Activated T-helper 1 cell treated with anti-CD3 and anti-CD28 coated beads, Interleukin-12 subunit alpha, Interleukin-12 subunit beta, Interleukin-2, Interleukin-4 antibody, amounts not matched to agents 30 ng/mL and 10 ng/mL and 1 ng/mL, durations not matched to agents 14 hours and 24 hours and 36 hours (primary cell): ENCODE data around the gene KCNMA1. TPM values are rescaled to one million over a fixed set of nuclear protein-coding genes. Genes with fewer than 3 reads are reported as not detected.

Source experiments
- DNase-seq: peaks from one replicate; pipeline ENCODE4 v3.0.0; 2021; ENCODE audit warnings: low spot score
- H3K27ac Mint-ChIP-seq: one replicate; pipeline ENCODE4 v1.8.0; 2021; ENCODE audit warnings: mild to moderate bottlenecking, mixed read lengths
- H3K27me3 Mint-ChIP-seq: one replicate; pipeline ENCODE4 v1.8.0; 2022; ENCODE audit warnings: mild to moderate bottlenecking, moderate library complexity, mixed read lengths; ENCODE audit not compliant: insufficient read depth
- H3K36me3 Mint-ChIP-seq: one replicate; pipeline ENCODE4 v1.8.0; 2021; ENCODE audit warnings: low read depth, mixed read lengths
- H3K4me1 Mint-ChIP-seq: one replicate; pipeline ENCODE4 v1.8.0; 2021; ENCODE audit warnings: low read depth, mixed read lengths
- H3K4me3 Mint-ChIP-seq: one replicate; pipeline ENCODE4 v1.8.0; 2021; ENCODE audit warnings: mild to moderate bottlenecking, moderate library complexity, mixed read lengths
- H3K9me3 Mint-ChIP-seq: one replicate; pipeline ENCODE4 v1.8.0; 2021; ENCODE audit warnings: mixed read lengths
- intact Hi-C: fragments of 100-400 bp; cut with micrococcal nuclease; formaldehyde crosslinking; loops from one replicate; pipeline ENCODE4 v1.15.1; 2024
- total RNA-seq: library from RNA; stranded (reverse); gene quantifications from 2 replicates; pipeline ENCODE4 v1.2.3, GENCODE V29; 2022

KCNMA1 gene
- total RNA-seq, 1 donor from 2014 or later = not detected

DNA sequence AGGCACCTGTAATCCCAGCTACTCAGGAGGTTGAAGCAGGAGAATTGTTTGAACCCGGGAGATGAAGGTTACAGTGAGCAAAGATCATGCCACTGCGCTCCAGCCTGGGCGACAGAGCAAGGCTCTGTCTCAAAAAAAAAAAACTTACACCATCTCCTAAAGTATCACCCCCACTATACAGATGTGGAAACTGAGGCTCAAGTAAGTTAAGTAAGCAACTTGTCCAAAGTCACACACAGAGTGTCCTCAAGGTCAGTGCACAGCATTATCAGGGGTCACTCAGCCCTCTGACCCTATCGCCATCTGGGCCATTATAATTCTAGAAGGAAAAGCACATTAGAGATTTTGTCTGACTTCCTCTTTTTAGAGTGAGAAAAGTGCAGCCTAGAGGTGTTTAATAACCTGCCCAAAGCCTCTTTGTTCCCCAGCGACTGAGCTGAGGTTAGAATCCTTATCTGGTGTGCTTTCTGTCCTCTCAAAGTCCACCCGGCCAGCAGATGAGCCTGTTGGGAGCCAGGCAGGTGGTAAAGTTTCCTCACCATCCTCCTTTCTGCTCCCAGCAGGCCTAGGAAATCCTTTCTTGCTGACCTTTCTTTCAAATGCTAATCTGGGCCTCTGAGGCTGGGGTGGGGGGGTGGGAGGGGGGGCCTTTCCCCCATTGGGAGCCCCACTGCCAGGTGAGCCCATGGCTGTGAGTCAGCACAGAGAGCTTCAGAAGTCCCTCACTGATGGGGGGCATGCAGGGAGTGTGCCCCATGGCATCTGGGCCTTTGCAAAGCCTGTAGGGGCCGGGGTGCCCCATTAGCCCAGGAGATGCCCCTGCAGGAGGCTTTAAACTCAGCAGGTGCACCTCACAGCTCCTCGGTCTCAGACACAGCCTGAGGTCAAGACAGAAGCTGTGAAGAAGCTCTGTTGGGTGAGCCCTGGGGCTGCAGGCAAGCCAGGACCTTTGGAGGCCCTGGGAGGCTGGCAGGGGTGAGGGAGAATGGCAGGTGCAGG, 12.0 kb upstream of the KCNMA1 start:
- intact Hi-C loops = no loop called here
- H3K9me3 Mint-ChIP-seq = peaks cover 4% of the 10 kb centered on the region
- no peaks in the 10 kb centered on the region for H3K4me1 Mint-ChIP-seq
- no peak overlapping the region for H3K27ac Mint-ChIP-seq
- no peaks in the 10 kb centered on the region for H3K36me3 Mint-ChIP-seq
- DNase-seq = no peak
- peaks cover 11% of the 10 kb centered on the region for H3K27me3 Mint-ChIP-seq
- H3K4me3 Mint-ChIP-seq = no peak overlapping the region

DNA sequence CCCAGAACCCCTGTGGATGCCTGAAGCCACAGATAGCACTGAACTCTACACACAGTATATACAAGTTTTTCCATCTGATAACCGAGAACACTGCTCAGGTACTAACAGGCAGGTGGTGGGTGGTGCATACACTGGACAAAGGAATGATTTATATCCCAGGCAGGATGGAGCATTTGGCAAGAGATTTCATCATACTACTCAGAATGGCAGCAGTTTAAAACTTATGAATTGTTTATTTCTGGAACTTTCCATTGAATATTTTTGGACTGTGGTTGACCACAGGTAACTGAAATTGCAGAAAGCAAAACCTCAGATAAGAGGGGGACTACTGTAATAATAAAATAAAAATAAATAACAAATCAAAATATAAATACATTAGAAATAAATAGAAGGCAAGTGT, 10.9 kb upstream of the KCNMA1 start:
- intact Hi-C loops = no loop called here
- H3K27me3 Mint-ChIP-seq = peaks cover 11% of the 10 kb centered on the region
- DNase-seq = no peak
- no peaks in the 10 kb centered on the region for H3K4me1 Mint-ChIP-seq
- peaks cover 4% of the 10 kb centered on the region for H3K9me3 Mint-ChIP-seq
- no peak overlapping the region for H3K4me3 Mint-ChIP-seq
- no peak overlapping the region for H3K27ac Mint-ChIP-seq
- no peaks in the 10 kb centered on the region for H3K36me3 Mint-ChIP-seq

DNA sequence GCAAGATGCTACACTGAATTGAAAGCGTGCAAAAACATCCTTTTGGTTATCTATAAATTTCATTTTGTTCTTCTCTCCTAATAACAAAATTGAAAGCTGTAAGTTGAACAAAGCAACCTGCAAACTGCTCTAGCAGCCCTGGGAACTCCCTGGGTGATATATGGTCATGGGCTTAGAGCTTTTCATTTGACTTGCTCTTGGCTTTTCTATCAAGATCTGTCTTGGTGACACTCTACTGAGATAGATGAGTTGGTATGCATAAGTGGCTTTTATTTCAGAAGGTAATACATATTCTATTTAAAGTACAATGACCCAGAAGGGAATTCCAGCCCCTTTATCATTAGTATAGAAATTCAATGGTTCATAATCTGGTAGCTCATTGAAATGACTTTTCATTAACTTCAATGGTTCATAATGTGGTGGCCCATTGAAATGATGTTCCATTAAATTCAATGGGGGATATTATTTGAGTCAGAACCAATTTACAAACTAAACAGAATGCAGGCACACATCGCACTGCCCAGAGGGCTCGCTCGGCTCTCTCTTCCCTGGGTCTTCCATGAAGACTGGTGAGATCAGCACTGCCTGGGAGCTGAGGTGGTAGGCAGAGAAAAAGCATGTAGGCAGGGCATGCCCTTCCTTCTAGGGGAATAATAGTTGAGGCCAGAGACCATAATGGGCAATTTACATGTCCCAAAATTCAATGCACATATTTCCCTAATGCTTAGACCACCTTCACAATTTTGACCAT, 10.1 kb upstream of the KCNMA1 start:
- Mint-ChIP-seq H3K4me3 (no peak overlapping the region), H3K27ac (no peak overlapping the region), H3K9me3 (no peaks in the 10 kb centered on the region), H3K36me3 (no peaks in the 10 kb centered on the region), H3K27me3 (peaks cover 7% of the 10 kb centered on the region), H3K4me1 (no peaks in the 10 kb centered on the region)
- intact Hi-C loops = no loop called here
- DNase-seq = no peak

DNA sequence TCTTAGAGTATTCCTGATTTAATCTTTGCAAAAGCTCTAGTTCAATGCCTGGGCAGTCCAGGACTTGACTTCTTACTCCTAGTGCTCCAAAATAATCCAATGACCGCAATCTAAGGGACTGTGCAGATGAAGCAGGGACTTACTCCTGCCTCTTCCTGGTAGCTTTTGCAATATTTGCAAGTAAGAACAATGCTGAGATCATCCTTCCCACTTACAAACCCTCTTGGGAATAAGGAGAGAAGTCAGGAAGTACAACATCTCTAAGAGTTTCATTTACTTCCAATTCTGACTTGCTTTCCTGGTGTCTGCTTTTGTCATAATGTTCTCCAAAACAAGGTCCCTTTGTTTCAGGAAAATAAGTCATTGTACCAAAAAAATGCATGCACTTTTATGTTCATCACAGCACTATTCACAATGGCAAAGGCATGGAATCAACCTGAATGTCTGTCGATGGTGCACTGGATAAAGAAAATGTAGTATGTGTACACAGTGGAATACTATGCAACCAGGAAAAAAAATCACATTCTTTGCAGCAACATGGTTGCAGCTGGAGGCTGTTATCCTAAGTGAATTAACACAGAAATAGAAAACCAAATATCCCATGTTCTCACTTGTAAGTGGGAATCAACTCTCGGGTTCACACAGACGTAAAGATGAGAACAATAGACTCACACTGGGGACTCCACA, 7.1 kb upstream of the KCNMA1 start:
- Mint-ChIP-seq H3K27ac (no peak overlapping the region), H3K4me3 (no peak overlapping the region), H3K9me3 (no peaks in the 10 kb centered on the region), H3K36me3 (no peaks in the 10 kb centered on the region), H3K4me1 (no peaks in the 10 kb centered on the region), H3K27me3 (peaks cover 6% of the 10 kb centered on the region)
- intact Hi-C loops = loop anchor here (2.0 kb wide), 1 partner anchor 480 kb away; no protein-coding TSS in a partner anchor
- DNase-seq = no peak

DNA sequence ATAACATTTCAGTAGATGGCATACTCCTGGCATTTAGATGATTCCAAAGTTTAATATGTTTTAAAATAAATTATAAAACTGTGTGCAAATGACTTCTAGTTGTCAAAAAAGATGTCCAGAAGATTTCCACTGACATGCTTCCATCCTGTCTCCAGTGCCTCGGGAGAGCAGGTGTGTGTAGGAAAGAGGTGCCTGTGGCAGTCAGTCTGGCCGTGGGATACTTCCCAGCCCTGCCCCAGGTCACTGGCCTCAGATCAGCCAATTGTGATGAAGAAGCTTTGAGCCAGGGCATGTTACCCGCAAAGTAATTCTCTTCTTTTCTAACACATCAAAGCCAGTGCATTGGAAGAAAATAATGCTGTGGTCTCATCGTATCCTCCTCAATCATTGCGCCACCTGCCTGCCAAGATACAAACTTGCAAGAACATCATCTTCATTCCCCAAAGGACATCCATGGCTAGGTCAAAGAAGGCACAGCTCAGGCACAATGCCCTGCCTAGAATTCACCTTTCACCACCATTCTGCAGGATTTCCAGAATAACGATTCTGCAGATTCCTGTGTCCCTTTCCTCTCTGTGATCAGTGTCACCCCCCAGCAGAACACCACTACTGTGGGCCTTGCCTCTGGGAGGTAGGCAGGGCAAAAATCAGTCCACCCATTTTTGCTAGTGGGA, 6.3 kb upstream of the KCNMA1 start:
- Mint-ChIP-seq H3K36me3 (no peaks in the 10 kb centered on the region), H3K9me3 (no peaks in the 10 kb centered on the region), H3K27me3 (peaks cover 12% of the 10 kb centered on the region), H3K4me1 (no peaks in the 10 kb centered on the region), H3K4me3 (no peak overlapping the region), H3K27ac (no peak overlapping the region)
- intact Hi-C loops = loop anchor here (2.0 kb wide), 1 partner anchor 479 kb away; no protein-coding TSS in a partner anchor
- DNase-seq = no peak

DNA sequence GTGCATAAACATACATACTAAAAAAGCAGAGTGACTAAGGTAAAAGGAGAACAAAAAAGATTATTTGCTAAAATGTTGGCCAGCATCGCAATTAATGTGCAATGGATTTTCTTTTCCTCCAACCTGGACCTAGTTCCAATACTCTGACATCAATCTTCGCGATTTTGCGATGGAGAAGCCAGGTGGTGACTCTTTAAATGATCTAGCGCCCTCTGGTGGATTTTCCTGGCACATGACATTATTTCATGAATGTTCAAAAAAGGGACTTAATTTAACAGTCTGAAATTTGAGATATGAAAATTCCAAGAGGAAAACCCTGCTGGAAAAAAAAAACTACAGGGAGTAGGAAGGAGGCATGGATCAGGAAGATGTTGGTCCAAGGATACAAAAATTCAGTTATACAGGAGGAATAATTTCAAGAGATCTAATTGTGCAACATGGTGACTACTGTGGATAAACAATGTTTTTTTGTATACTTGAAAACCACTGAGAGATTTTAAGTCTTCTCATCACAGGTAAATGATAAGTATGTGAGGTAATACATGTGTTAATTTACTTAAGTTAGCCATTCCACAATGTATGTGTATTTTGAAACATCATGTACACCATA, 4.3 kb upstream of the KCNMA1 start:
- Mint-ChIP-seq H3K36me3 (no peaks in the 10 kb centered on the region), H3K27me3 (peaks cover 18% of the 10 kb centered on the region), H3K4me3 (no peak overlapping the region), H3K4me1 (no peaks in the 10 kb centered on the region), H3K9me3 (no peaks in the 10 kb centered on the region), H3K27ac (no peak overlapping the region)
- intact Hi-C loops = loop anchor here (1.0 kb wide), 2 partner anchors 250 to 468 kb away; no protein-coding TSS in a partner anchor
- DNase-seq = peak; percentile 22

DNA sequence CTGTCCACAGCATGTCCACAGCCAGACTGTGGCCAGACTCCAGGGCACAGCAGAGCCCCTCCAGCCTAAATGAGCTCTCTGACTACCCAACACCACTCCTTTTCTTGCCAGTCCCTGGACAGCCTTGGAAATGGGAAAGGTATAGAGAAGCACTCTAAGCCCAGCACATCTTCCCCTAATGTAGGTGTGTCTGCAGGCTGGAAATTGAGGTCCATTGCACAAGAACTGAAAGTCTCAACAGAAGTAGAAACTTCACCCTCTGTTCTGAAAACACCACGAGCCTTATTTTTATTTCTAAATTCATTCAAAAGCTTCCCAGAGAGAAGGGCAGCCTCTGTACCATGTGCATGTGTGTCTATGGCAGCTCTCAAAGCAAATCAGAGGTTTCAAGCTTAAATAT, 3.7 kb upstream of the KCNMA1 start:
- no peak for DNase-seq
- H3K27me3 Mint-ChIP-seq = peaks cover 23% of the 10 kb centered on the region
- H3K4me3 Mint-ChIP-seq = no peak overlapping the region
- H3K9me3 Mint-ChIP-seq = no peaks in the 10 kb centered on the region
- intact Hi-C loops = loop anchor here (1.0 kb wide), 2 partner anchors 249 to 467 kb away; no protein-coding TSS in a partner anchor
- no peak overlapping the region for H3K27ac Mint-ChIP-seq
- no peaks in the 10 kb centered on the region for H3K4me1 Mint-ChIP-seq
- no peaks in the 10 kb centered on the region for H3K36me3 Mint-ChIP-seq

DNA sequence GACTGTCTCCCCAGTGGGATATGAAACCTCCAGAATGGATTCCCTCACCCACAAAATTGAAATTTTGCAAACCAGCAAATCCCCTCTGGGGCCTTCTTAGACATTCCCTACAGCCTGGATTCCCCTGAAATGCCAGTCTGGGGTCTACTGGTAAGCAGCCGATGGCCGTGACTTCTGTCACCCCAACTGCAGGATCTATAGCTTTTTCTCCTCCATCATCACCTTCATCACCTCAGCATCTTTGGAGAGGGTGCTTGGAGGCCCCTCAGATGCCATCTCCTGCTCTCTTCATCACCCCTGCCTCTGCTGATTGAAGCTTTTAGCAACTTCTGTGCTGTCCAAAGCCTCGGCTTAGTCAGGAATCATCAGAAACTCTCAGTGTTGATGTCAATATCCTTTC, 2.6 kb upstream of the KCNMA1 start:
- Mint-ChIP-seq H3K36me3 (no peaks in the 10 kb centered on the region), H3K4me3 (no peak overlapping the region), H3K4me1 (no peaks in the 10 kb centered on the region), H3K9me3 (no peaks in the 10 kb centered on the region), H3K27me3 (peaks cover 35% of the 10 kb centered on the region), H3K27ac (no peak overlapping the region)
- intact Hi-C loops = no loop called here
- no peak for DNase-seq

DNA sequence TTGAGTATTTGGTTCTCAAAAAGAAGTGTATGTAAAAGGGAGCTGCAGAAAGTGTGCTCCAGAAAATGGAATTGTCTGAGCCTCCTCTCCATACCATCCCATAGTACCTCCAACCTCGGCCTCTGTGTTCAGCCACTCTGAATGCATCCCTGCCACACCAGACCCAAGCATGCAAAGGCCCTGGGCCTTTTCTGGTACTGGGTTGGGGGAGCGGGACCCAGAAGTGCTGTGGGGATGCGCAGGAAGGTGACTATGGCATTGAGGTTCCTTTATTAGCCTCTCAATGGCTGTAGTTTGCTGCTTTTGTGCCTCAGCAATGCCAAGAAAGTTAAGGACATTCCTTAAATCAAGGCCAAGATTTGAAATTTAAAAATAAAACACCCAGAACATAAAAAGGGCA, 2.1 kb upstream of the KCNMA1 start:
- intact Hi-C loops = no loop called here
- no peak for DNase-seq
- H3K4me3 Mint-ChIP-seq = no peak overlapping the region
- H3K36me3 Mint-ChIP-seq = no peaks in the 10 kb centered on the region
- H3K9me3 Mint-ChIP-seq = no peaks in the 10 kb centered on the region
- no peaks in the 10 kb centered on the region for H3K4me1 Mint-ChIP-seq
- H3K27me3 Mint-ChIP-seq = peaks cover 38% of the 10 kb centered on the region
- no peak overlapping the region for H3K27ac Mint-ChIP-seq

DNA sequence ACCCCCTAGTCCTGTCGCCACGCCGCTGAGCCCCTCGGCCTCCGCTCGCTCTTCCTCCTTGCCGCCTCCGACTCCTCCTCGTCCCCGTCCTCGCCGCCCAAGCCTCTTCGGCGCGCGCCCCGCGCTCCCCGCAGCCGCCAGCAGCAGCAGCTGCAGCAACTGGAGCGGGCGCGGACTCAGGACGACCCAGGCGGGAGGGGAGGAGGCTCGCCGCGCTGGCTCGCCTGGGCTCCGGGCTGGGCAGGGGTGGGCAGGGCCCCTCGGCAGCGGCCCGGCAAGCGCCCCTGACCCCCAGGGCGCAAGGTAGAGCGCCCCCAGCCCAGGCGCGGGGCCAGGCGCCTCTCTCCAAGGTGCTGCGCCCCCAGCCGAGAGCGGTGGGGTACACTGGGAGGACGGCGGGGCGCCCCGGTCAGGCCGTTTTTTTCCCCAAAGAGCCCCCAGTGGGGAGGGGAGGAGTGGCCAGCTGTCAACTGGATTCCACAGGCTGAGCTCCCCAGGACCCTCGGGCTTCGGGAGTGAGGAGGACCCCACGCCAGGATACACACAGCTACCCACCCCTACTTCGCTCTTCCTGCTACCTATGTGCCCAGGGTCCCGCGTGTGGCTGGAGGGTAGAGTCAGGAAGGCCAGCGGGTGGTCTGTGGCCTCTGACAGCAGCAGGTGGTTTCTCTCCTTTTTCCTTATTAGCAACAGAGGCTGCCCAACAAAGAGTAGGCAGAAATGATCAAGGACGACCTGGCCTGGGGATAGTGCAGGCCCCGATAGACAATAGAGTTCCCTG, 903 bp upstream of the KCNMA1 start:
- intact Hi-C loops = no loop called here
- H3K27ac Mint-ChIP-seq = no peak overlapping the region
- no peak overlapping the region for H3K4me3 Mint-ChIP-seq
- peaks cover 39% of the 10 kb centered on the region for H3K27me3 Mint-ChIP-seq
- no peaks in the 10 kb centered on the region for H3K9me3 Mint-ChIP-seq
- no peaks in the 10 kb centered on the region for H3K36me3 Mint-ChIP-seq
- no peaks in the 10 kb centered on the region for H3K4me1 Mint-ChIP-seq
- DNase-seq = no peak

DNA sequence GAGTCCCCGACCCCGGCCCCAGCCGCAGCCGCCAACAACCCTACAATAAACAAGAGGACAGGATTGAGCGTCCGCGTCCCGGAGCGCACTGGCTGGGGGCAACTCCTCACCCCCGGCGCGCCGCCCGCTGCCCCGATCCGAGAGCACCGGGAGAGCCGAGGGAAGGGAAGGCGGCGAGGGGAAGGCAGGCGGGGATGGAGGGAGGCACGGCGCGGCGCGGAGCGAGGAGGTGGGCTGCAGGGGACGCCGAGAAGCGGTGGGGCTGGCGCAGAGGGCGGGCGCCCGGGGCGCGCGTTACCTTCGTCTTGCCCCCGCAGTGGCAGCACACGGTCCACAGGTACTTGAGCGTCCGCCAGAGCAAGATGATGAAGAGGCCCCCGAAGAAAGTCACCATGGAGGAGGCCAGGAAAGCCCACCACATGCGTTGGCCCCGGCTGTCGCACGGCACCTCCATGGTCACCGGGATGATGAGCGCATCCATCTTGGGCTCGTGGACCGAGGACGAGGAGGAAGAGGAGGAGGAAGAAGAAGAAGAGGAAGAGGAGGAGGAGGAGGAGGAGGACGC, 559 bp downstream of the KCNMA1 start:
- Mint-ChIP-seq H3K36me3 (no peaks in the 10 kb centered on the region), H3K9me3 (no peaks in the 10 kb centered on the region), H3K27me3 (peaks cover 39% of the 10 kb centered on the region), H3K4me1 (no peaks in the 10 kb centered on the region), H3K4me3 (no peak overlapping the region), H3K27ac (no peak overlapping the region)
- no peak for DNase-seq
- intact Hi-C loops = no loop called here
